ENCODE results near the gene IPP.
"Not testable (repeated sequence)": the region's sequence is repeated elsewhere in the genome, so short reads cannot be mapped to it uniquely, and the experiment has no call there.

Gene IPP

GRCh38 chr1:45694823-45695222, 55.6 kb downstream of the IPP start:
- DNase-seq (ENCODE audit: low spot score): no peak
- in situ Hi-C loops (cut with MboI; ENCODE audit: low pct_unique_long_range_greater_than_20kb, low sequenced_read_pairs, unreplicated experiment): no loop called here
- no peak for TF ChIP-seq CTCF (IDR thresholded peaks at IDR 0.05; ENCODE audit: extremely low read depth, insufficient read depth, missing control alignments)

- DNase-seq (ENCODE audit: low spot score); in situ Hi-C loops (cut with MboI; ENCODE audit: low pct_unique_long_range_greater_than_20kb, low sequenced_read_pairs, unreplicated experiment): not testable (repeated sequence)
Measured at GRCh38 chr1:45693811-45694210, 56.6 kb downstream of the IPP start.

- TF ChIP-seq CTCF (IDR thresholded peaks at IDR 0.05; ENCODE audit: extremely low read depth, insufficient read depth, missing control alignments): no peak
- peak; percentile 80 for DNase-seq (ENCODE audit: low spot score)
- in situ Hi-C loops (cut with MboI; ENCODE audit: low pct_unique_long_range_greater_than_20kb, low sequenced_read_pairs, unreplicated experiment): no loop called here
Measured at GRCh38 chr1:45687754-45688740, 62.4 kb downstream of the IPP start, which contains the start of gene TMEM69. TSS of gene TMEM69 (plus strand) at chr1:45688181. CDS start at chr1:45691069, 2,888 bp downstream.

GRCh38 chr1:45687014-45687753, 63.3 kb downstream of the IPP start:
- no peak for TF ChIP-seq CTCF (IDR thresholded peaks at IDR 0.05; ENCODE audit: extremely low read depth, insufficient read depth, missing control alignments)
- peak; percentile 91 for DNase-seq (ENCODE audit: low spot score)
- in situ Hi-C loops (cut with MboI; ENCODE audit: low pct_unique_long_range_greater_than_20kb, low sequenced_read_pairs, unreplicated experiment): no loop called here

- no peak for TF ChIP-seq CTCF (IDR thresholded peaks at IDR 0.05; ENCODE audit: extremely low read depth, insufficient read depth, missing control alignments)
- DNase-seq (ENCODE audit: low spot score): peak; percentile 97
- in situ Hi-C loops (cut with MboI; ENCODE audit: low pct_unique_long_range_greater_than_20kb, low sequenced_read_pairs, unreplicated experiment): no loop called here
Measured at GRCh38 chr1:45686288-45687013, 64.0 kb downstream of the IPP start, which contains the start of gene GPBP1L1. TSS of gene GPBP1L1 (minus strand) at chr1:45686533. CDS start at chr1:45659087, 27,446 bp downstream.

- in situ Hi-C loops (cut with MboI; ENCODE audit: low pct_unique_long_range_greater_than_20kb, low sequenced_read_pairs, unreplicated experiment): no loop called here
- DNase-seq (ENCODE audit: low spot score): peak; percentile 31
- peak; percentile 5 for TF ChIP-seq CTCF (IDR thresholded peaks at IDR 0.05; ENCODE audit: extremely low read depth, insufficient read depth, missing control alignments)
Measured at GRCh38 chr1:45686015-45686287, 64.5 kb downstream of the IPP start.
